ENCODE data around the gene HEATR5B.

Gene HEATR5B

DNA sequence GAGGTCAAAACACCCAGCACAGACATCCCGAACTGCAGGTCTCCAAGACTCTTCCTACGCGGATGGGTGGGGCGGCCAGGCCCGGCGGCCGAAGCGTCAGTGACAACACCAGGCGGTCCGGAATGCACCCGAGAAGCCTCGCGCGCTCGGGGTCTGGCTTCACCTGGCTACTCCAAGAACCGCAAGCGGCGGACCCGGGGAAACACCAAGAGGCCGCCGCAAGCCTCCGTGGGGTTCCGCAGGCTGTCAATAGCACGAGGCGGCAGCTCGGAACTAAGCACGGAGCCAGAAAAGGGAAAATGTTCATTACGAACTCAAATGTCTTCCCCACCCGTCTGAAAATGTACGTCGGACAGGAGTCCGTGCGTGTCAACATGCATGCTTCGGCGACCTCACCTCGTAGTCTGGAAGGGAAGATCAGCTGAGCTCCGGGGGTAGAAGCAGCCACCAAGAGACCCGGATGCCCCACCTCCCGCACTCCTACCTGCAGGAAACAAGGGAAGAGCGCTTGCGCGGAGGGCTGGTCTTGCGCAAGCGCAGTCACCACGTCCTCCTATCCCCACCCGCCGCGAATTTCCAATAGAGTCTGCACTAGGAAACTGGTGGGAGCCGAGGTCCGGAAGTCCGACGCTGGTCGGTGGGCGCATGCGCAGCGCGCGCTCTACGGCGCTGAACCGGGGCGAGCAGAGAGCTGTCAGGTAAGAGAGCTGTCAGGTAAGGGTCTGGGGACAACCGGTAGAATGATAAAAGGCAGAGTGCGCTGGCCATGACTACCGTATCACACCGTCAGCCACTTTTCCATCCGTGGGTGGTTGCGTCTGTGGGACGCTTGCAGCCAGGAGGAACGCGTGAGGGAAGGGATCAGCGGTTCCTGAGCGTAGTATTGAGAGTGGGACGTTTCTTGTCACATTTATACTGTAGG is at the start of gene HEATR5B, which contains the start of gene GPATCH11:
TSS of gene HEATR5B (minus strand) at position 500 of the 922 bp plus-strand sequence. CDS start 958 bp downstream, outside the sequence.
TSS of gene GPATCH11 (plus strand) at position 646 of the 922 bp plus-strand sequence. CDS start 3,864 bp downstream, outside the sequence.
- peak; percentile 95 for DNase-seq (ENCODE audit: low spot score)

DNA sequence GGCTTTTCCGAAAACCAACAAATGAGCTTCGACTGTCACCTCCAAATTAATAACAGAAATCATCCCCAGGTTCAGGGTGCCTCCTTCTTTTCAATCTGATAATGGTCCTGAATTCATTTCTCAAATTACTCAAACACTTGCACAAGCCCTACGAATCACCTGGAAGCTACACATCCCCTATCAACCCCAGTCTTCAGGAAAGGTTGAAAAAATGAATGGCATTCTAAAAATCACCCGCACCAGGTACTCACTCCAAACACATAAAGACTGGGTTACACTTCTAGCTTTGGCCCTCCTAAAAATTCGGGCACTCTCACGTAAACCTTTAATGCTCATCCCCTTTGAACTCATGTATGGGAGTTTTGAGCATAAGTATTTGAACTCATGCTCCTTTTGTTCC is 48.7 kb upstream of the HEATR5B start:
- DNase-seq (ENCODE audit: low spot score) = no peak

DNA sequence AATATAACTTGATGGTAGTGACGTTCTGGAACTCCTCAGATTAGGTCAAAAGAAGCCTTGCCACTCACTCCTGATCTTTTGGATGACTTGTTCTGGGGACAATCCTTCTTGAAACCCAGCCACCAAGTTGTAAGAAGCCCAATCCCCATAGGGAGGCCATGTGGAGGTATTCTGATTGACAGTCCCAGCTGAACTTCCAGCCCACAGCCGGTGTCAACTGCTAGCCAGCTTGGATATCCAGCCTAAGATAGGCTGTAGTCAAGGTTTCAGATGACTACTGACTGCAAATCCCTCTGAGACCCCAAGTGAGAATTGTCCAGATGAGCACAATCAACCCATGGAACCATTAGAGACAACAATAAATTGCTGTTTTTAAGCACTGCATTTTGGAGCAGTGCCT is 41.2 kb upstream of the HEATR5B start:
- no peak for DNase-seq (ENCODE audit: low spot score)

DNA sequence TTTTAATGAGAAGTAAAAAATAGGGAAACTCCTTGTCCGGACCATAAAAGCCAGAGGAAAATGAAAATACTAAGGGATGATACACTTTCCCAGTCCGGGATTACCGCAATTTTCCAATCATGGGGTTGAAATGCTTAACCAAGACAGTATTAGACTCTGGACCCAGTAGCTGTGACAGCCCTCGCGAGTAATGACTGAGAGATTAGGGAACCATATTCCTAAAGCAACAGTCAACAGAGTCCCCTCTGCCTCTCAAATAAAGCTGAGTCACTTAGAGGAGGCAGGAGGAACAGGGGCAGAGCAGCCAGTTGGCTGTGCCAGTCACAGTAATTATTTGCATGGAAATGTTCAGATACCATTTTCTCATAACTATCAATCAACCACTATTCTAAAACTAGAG is 35.0 kb upstream of the HEATR5B start:
- DNase-seq (ENCODE audit: low spot score) = no peak

DNA sequence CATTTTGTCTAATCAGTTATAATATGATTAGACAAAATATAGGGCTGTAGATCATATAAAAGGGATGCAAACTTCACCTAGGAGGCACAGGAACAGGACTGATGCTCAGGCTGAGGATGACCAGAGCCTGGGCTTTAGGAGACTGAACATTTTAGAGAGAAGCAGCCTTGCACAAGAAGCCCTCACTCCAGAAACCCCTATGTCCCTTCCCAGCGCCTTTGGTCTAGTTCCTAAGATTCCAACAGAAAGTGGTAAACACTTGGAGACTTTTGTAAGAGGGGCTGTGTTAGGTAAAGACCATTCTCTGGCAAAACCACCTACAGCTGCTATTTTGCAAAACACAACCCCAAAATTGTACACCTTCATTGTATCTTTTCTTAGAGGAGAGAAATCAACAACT is 33.4 kb upstream of the HEATR5B start:
- no peak for DNase-seq (ENCODE audit: low spot score)

DNA sequence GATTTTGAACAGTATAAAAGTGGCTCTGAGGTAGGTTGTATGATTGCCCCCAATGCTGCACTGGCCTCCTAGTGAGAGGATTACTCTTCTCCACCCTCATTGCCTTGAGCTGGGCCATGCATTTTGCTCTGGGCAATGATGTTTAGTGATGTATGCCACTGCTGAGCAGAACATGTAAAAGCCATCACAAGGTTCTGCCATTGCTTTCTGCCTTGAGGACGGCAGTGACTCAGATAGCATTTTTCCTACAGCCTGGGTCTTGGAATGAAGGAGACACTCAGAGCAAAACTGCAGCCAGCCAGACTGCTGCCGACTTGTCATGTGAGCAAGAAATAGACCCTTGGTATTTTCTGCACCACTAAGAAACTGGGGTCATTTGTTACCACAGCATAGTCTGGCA is 27.8 kb upstream of the HEATR5B start:
- no peak for DNase-seq (ENCODE audit: low spot score)

DNA sequence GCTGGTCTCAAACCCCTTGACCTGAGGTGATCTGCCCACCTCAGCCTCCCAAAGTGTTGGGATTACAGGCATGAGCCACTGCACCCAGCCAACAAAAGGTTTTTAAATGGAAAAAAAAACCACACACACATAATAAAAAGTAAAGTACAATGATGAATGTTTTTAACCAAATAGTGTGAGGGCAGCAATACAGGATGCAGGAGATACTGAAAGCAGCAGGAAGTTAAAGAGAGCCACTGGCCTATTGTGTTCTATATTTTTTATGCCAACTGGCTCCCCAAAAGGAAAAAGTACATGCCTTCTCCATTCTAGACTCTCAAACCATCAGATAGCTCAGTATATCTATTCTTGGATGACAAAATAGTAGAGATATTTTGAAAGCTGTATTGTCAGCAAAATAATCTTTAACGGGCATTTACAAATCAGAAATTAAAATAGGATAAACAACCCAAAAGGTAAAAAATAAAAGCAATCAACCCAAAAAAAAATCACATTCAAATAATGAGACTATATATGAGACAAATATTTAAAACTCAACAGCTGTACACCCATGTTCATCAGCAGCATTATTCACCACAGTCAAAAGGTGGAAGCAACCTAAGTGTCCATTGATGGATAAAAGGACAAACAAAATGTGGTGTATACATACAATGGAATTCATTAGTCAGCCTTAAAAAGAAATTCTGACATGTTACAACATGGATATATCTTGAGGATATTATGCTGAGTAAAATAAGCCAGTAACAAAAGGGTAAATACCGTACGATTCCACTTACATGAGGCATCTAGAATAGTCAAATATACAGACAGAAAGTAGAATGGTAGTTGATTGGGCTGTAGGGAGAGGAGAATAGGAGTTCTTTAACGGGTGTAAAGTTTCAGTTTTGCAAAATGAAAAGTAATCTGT is 26.4 kb upstream of the HEATR5B start:
- DNase-seq (ENCODE audit: low spot score) = no peak

DNA sequence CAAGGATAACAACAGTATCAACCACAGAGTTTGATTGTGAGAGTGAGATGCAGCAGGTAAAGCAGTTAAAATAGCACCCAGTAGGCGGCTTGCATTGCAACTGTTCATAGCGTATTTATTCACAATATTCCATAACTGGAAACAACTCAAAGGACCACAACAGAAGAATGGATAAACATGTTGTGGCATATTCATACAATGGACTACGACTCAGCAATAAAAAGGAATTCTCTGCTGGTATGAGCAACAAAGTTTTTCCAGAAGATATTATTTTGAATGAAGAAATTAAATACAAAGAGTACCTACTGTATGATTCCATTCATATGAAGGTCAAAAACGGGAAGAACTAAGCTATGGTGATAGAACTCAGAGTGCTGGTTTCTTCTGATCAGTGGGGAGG is 25.4 kb upstream of the HEATR5B start:
- DNase-seq (ENCODE audit: low spot score) = no peak

DNA sequence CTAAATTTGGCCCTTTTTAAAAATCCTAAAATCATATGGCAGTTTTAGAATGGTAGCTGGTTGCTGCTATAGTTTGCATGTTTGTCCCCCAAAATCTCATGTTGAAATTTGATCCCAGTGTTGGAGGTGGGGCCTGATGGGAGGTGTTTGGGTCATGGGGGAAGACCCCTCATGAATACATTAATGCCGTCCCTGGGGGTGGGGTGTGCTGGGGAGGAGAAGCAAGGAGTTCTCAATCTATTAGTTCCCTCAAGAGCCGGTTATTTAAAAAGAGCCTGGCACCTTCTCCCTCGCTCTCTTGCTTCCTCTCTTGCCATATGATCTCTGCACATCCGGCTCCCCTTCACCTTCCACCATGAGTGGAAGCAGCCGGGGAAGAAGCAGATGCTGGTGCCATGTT is 21.0 kb upstream of the HEATR5B start:
- no peak for DNase-seq (ENCODE audit: low spot score)

DNA sequence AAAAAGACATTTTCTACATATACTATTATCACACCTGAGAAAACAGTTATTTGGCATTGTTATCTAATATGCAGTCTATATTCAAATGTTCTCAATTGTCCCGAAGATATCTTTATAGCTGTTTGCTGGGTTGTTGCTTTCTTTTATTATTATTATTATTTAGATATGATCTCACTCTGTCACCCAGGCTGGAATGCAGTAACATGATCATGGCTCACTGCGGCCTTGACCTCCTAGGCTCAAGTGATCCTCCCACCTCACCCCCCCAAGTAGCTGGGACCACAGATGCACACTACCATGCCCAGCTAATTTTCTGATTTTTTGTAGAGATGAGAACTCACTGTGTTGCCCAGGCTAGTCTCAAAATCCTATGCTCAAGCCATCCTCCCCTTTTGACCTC is 20.0 kb upstream of the HEATR5B start:
- DNase-seq (ENCODE audit: low spot score) = no peak

DNA sequence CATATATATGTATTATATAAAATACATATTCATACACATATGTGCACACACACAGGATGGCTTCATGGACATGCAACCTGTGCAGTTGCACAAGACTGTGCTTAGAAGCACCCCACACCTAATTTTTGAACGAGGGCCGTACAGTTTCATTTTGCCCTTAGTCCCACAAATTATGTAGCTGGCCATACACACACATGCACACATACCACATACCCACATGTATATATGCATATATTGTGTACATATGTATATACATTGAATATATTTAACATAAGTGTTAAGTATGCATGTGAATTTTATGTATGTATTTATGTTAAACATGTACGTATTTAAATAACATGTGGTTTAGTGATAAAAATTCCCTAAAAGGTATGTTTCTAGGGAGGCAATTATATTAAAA is 18.4 kb upstream of the HEATR5B start:
- no peak for DNase-seq (ENCODE audit: low spot score)

DNA sequence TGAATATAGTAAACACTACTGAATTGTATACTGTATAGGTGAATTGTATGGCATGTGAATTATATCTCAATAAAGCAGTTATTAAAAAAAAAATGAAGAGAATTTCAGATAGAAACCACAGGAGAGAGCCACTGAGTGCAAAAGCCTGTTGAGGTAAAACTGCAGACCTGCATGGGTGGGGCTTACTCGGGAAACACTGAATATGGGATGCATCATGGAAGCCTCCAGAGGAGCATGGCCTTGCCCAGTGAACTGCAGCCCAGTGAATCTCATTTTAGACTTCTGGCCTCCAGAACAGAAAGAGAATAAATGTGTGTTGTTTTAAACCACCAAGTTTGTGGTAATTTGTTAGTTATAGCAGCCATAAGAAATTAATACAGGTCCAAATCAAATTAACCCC is 15.9 kb upstream of the HEATR5B start:
- DNase-seq (ENCODE audit: low spot score) = no peak

DNA sequence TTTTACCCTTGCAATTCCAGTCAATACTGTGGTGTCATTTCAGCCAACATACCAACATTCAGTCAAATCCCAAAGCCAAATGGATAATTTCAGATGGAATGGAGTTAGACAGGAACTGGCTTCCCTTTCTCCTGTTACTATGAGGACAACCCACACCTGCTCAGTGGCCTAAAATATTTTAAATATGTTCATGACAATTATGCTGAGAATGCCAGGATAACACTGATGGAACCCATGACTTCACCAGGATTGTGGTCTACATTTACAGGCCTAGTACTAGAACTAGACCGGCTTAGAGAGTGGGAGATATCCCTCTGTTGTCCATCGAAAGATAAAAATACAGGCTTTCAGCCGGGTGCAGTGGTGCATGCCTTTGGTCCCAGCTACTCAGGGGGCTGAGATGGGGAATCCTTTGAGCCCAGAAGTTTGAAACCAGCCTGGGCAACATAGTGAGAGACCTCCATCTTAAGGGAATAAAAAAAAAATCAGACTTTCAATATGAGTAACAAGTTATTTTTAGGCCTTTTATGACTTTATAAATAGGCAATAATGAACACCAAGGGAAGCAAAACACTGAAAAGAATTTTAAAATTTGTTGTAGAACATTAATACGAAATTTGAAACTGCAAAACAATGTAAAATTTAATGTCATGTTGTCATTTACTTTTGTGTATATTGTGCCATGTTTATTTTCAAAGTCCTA is 14.4 kb upstream of the HEATR5B start:
- DNase-seq (ENCODE audit: low spot score) = no peak

DNA sequence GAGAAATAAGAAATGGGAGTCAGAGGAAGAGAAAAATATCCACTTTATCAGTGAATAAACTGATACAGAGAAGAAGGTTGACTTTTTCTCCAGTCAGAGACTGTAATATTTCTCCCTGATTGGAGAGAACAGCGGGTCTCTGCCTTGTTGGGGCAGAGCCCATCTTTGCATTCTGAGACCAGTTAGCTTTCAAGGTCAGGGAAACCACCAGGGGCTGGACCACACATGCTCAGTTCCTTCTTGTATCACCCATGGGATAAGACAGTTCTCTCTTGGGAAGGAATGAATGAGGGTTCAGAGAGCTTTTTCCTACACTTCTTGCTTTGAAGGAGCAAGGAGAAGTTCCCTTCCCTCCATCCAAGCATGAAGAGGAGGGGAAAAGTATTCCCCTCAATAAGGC is 12.4 kb upstream of the HEATR5B start:
- DNase-seq (ENCODE audit: low spot score) = no peak

DNA sequence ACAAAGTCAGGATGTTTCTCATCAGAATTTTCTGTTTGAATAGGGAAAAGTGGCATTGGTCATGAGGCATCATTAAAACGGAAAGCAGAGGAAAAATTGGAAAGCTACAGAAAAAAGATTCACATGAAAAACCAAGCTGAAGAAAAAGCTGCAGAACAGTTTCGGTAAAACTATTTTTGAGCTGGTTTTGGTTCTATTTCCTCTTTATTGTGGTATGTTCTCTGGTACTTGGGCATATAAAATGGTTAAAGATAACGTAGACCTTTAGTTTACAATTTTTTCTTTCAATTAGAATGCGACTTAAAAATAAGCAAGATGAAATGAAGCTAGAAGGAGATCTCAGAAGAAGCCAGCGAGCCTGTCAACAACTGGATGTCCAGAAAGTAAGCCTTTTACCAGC is 7.7 kb upstream of the HEATR5B start:
- DNase-seq (ENCODE audit: low spot score) = no peak

DNA sequence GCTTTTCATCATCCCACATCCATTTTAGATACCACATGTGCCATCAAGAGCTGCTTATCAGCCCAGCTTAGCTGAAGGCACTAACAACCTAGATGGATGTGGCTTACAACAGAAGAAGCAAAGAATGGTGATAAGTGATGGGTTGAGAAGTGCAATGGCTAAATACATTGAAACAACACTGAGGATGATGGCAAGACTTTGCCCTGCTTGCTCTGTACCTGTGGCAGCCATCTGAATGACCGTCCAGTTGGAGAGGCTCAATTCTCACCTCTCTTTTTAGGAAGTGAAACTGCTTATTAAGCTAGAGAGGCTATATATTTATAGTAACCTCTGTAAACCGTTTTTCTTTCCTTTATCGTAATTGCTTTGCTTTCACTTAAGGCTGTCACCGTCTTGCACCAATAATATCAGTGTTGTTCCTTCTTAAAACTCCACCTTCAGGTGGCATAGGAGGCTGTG is 5.9 kb upstream of the HEATR5B start:
- DNase-seq (ENCODE audit: low spot score) = no peak

DNA sequence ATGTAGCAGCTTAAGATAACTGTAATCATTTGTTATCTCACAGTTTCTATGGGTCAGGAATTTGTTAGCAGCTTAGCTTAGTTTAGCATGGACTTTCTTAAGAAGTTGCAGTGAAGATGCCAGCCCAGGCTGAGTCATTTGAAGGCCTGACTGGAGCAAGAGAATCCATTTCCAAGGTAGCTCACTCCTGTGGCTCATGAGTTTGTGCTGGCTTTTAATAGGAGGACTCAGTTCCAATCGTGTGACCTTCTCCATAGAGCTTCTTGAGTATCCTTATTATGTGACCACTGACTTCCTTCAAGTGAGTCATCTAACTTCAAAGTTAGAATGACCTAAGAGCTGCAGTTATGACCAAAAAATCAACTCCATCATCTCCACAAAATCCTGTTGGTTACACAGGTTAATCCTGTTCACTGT is 1.6 kb upstream of the HEATR5B start:
- peak; percentile 74 for DNase-seq (ENCODE audit: low spot score)

DNA sequence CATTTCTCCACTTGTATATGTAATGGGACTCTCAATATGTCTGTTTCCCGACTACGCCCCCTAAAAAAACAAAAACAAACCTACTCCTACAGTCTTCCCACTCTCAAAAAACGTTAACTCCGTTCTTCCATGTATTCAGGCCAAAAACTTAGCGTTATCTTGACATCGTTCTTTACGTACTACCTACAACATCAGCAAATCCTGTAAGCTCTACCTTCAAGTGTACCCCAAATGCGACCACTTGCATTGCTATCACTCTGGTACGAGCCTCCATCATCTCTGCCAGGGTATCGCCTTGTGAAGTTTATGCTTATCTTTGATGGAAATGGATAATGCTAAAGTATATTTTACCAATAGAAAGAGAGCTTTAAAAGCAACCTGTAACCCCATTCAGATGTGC is 625 bp upstream of the HEATR5B start:
- DNase-seq (ENCODE audit: low spot score) = no peak

DNA sequence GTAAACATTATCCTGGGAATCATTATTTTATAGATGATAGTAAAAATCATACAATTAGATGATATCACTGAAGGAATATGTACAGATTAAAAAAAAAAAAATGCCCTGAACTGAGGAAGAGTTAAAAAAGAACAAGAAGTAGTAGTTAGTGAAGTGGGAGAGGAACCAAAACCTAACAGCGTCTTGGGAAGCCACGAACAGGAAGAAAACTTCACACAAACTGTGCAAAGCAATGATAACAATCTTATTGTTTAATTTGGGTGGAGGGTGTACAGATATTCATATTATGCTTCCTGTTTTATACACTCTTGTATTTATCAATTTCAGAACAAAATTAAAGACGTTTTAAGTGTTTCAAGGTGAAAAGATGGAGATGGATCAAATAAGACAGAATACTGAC is 3.5 kb downstream of the HEATR5B start:
- DNase-seq (ENCODE audit: low spot score) = no peak

DNA sequence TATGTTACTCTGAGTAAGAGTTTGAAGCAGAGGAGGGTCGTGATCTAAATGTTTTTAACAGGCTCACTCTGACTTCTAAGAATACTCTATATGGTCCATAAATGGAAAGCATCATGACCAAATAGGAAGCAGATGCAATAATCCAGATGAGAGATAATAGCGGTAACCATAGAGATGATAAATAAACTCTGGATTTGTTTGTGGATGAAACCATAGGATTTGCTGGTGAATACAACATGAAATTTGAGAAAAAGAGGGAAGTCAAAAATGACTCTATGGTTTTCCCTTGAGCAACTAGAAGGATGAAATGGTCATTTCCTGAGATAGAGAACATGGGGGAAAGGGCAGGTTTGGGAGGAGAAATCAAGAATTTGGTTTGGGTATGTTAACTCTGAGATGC is 3.9 kb downstream of the HEATR5B start:
- no peak for DNase-seq (ENCODE audit: low spot score)

DNA sequence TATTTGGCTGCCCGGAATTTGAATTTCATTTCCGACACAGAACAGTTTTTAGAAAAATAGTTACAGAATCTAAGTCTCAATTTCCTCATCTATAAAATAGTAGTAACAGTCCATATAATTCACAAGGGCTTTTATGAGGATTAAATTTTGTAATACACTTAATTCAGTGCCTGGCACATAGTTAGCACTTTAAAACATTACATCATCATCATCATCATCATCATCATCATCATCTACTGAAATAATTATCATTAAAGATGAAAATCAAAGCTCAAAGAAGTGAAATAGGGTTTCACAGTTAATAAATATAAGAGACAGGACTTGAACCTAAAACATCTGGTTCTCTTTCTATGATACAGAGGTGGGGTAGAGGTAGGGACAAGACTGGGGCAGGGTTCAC is 13.2 kb downstream of the HEATR5B start:
- no peak for DNase-seq (ENCODE audit: low spot score)

DNA sequence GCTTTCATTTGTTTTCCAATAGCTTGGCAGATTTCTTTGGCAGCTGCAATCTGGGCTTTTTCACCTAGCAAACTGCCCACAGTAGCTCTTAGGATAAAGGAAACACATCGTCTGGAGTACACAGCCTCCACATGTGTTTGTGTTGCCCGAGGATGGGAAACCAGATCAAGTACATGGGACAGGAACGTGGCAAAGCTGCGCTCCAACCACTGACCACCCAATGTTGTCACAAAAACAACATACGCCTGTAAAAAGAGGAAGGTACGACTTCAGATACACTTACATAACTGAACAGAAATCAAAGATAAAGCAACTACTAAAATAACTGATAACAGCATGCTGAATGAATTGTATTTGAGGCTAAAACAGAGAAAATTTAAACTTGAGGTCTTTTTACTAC is 15.5 kb downstream of the HEATR5B start:
- DNase-seq (ENCODE audit: low spot score) = no peak
